ENCODE data around the gene ARHGDIB.

ARHGDIB gene

DNA sequence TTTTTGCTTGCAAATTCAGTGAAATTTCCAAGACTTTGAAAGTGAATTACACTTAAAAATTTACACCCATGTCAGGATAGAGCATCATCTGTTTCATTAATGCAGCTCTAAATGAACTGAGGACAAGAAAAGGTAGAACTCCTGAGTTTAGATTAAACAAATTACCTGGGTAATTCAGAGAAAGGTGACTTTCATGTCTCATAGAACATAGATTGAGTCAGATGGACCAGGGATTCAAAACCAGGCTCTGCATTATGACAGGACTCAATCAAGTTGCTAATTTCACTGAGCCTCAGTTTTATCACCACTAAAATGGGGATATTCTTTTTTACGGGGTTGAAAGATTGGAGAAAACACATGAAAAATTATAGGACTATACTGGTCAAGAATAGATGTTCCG, 4.5 kb downstream of the ARHGDIB start:
- Mint-ChIP-seq H3K9me3 (no peaks in the 10 kb centered on the region), H3K27ac (peak overlapping the region; percentile 74), H3K27me3 (no peaks in the 10 kb centered on the region), H3K4me1 (peaks cover 44 to 72% of the 10 kb centered on the region in 2 donors), H3K36me3 (peaks cover 10 to 20% of the 10 kb centered on the region in 2 donors), H3K4me3 (peak overlapping the region in 1 of 2 donors; percentile 45)
- DNase-seq (no peak), ATAC-seq (replicated peaks) (no peak)

DNA sequence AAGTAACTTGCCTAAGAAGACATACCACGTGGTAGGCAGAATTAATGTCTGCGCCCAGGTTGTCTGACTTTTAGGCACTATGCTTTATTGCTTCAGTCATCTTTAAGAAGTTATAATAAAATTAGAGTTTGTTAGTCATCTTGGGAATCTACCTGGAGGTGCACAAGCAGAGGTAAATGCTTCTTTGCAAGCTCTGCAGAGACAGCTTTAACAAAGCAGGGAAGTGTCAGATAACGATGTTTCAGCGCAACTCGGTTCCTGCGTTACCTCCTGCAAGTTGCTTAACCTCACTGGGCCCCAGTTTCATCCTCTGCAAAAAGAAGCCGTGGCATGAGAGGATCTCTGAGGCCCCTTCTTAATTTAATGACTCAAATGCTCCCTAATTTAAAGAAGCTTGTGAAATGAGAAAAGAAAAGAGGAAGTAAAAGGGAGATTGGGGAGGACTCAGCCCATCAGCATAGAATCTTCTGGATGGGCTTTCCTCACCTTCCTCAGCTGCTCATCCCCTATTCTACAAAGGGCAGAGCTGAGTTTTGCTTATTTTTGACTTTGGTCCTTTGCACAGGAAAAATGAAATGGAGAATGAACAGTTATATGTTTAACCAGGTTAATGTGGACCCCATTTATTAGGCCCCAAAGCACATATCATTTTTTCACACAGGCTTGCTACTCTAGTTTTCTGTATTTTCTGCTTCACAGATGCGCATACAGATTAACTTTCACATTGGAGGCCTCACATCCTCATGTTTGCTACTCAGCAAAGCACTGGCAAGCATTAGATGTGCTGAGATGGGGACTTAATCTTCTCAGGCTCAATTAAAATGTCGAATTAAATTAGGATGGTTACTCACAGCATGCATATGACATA, 5.1 kb downstream of the ARHGDIB start:
- Mint-ChIP-seq H3K27ac (peak overlapping the region; percentile 74), H3K4me3 (peak overlapping the region; percentile 22 to 45), H3K9me3 (no peaks in the 10 kb centered on the region), H3K36me3 (peaks cover 14 to 25% of the 10 kb centered on the region in 2 donors), H3K4me1 (peaks cover 50 to 78% of the 10 kb centered on the region in 2 donors), H3K27me3 (no peaks in the 10 kb centered on the region)
- ATAC-seq (replicated peaks): peak; percentile 49 to 53
- peak; percentile 44 for DNase-seq

DNA sequence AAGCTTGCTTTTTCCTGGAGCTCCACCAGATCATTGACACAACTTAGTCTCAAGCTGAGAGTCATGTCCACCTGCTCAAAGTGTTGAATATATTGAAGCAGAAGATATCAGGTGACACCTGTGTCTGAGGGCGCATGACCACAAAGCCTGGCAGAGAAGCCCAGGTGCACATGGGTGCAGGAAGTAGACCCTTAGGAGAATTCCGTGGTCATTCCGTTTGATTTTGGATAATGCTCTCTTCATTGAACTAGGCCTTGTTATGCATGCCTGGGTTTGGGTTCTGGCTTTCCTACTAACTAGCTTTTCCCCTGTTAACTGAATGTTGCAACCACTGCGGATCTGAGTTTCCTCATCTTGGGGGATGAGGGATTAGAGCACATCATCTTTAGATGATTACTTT, 7.1 kb downstream of the ARHGDIB start:
- Mint-ChIP-seq H3K27ac (peak overlapping the region; percentile 88), H3K36me3 (peaks cover 27 to 43% of the 10 kb centered on the region in 2 donors), H3K9me3 (no peaks in the 10 kb centered on the region), H3K4me1 (peaks cover 58 to 88% of the 10 kb centered on the region in 2 donors), H3K4me3 (peak overlapping the region; percentile 39 to 46), H3K27me3 (no peaks in the 10 kb centered on the region)
- ATAC-seq (replicated peaks) (no peak), DNase-seq (no peak)

DNA sequence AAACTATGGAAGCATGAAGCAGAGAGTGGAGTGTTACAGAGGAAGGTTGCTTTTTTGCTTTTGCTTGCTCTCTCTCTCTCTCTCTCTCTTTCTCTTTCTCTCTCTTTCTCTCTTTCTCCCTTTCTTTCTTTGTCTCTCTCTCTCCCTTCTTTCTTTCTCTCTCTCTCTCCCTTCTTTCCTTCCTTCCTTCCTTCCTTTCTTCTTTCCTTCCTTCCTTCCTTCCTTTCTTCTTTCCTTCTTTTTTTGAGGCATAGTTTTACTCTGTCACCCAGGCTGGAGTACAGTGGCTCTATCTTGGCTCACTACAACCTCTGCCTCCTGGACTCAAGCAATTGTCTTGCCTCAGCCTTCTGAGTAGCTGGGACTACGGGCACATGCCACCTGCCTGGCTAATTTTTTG, 7.6 kb downstream of the ARHGDIB start:
- Mint-ChIP-seq H3K4me3 (peak overlapping the region; percentile 31 to 46), H3K4me1 (peaks cover 57 to 88% of the 10 kb centered on the region in 2 donors), H3K27me3 (no peaks in the 10 kb centered on the region), H3K9me3 (no peaks in the 10 kb centered on the region), H3K36me3 (peaks cover 27 to 46% of the 10 kb centered on the region in 2 donors), H3K27ac (peak overlapping the region; percentile 88)
- ATAC-seq (replicated peaks) (no peak), DNase-seq (no peak)

DNA sequence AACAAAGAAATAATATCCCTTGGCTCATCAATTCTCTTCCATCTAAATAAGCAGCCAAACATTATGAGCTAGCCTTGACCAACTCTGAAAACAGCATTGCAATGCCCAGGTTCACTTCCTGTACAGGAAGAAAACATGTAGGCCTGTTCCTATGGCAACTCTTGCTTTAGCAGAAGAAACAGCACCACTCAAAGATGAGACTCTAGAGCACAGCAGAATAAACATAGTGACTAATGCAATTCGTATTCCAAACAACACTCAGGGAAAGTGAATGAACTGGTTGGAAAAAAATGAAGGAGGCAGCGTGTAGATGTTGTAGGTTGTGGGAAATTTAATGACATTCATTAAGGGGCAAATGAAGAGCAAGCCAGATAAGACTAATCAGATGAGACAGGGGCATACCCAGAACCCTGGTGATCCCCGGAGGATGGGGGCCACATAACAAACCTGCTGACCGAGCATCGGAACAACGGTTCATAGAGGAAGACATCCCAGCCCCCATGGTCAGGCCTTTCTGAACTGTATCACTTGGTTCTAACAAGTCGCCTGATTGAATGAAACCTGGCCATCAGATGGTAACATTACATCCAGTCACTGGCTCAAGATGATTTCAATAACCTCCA, 9.0 kb downstream of the ARHGDIB start:
- peaks cover 54 to 86% of the 10 kb centered on the region in 2 donors for H3K4me1 Mint-ChIP-seq
- DNase-seq: no peak
- peak overlapping the region; percentile 66 to 72 for H3K4me3 Mint-ChIP-seq
- H3K36me3 Mint-ChIP-seq: peaks cover 27 to 46% of the 10 kb centered on the region in 2 donors
- H3K9me3 Mint-ChIP-seq: no peaks in the 10 kb centered on the region
- ATAC-seq (replicated peaks): peak; percentile 62
- H3K27me3 Mint-ChIP-seq: no peaks in the 10 kb centered on the region
- H3K27ac Mint-ChIP-seq: peak overlapping the region; percentile 95

DNA sequence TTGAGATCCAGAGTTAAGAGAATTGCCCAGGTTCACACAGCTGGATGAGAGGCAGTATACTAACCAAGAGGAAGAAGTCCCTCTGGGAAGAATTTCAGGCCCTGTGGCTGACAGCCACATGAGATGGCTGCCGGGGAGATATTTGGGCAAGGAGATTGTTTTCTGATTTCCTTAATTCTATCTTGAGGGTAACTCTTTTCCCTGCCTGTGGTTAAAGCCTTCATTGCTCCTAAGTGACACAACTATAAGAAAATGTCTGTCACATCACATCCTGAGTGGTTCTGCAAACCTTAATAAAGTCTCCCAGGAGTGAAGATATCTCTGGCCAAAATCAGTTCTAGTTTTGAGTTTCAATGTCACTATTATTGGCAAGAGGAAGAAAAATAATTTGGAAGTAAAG, 9.6 kb downstream of the ARHGDIB start:
- peak overlapping the region in 1 of 2 donors; percentile 66 for H3K4me3 Mint-ChIP-seq
- H3K4me1 Mint-ChIP-seq: peaks cover 55 to 86% of the 10 kb centered on the region in 2 donors
- H3K36me3 Mint-ChIP-seq: peaks cover 32 to 52% of the 10 kb centered on the region in 2 donors
- DNase-seq (no peak), ATAC-seq (replicated peaks) (no peak)
- no peaks in the 10 kb centered on the region for H3K27me3 Mint-ChIP-seq
- peak overlapping the region; percentile 95 for H3K27ac Mint-ChIP-seq
- no peaks in the 10 kb centered on the region for H3K9me3 Mint-ChIP-seq

DNA sequence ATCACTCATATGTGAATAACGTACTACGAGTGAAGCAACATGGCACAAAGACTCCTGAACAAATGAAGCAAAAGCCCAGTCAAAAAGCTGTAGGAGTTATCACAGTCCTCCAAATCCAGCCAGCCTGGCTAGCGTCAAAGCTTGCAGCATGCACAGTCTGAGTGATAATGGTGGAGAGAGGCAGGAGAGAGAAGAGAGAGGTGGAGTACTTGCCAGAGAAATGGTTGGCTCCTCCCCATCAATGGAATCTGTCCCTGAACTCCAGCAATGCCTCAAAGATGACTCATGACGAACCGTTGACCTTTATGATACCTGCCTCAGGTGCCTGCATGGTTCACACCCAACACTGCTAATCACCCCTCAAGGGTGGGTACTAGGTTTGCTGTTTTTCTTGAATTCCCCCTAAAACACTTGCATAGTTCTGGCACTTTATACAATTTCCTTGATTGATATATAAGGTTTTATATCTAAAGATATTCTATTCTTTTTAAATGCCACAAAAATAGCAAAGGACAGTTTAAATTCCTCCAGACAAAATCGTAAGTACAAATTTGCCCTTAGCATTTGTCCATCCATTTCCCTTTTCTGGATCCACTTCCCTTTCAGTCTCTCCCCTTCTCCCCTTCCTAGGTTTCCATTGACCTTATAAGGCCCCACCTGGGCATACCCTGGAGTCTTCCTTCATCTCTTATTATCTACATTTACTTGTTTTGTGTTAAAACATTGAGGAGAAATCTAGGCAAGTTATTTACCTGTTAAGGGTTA, 10.2 kb downstream of the ARHGDIB start:
- Mint-ChIP-seq H3K27ac (peak overlapping the region; percentile 95), H3K27me3 (no peaks in the 10 kb centered on the region), H3K9me3 (no peaks in the 10 kb centered on the region), H3K4me3 (peak overlapping the region in 1 of 2 donors; percentile 60), H3K4me1 (peaks cover 55 to 86% of the 10 kb centered on the region in 2 donors), H3K36me3 (peaks cover 39 to 59% of the 10 kb centered on the region in 2 donors)
- ATAC-seq (replicated peaks) (no peak), DNase-seq (no peak)

DNA sequence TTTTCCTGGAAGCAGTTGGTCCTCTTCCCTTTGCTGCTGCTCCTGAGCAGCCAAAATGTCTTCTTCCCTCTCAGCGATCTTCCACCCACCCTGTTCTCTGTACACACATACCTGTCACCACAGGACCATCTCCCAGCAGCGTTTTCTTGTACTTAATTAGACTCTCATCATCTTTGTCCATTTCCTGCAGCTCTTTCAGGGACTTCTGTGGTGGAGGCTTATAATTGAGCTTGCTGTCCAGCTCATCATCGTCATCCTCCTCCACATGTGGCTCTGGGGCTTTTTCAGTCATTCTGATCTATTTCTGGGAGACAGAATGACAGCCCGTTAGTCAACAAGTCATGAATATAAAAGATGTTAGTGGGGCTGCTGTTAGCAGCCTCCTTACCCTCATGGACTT, 11.0 kb downstream of the ARHGDIB start:
- ATAC-seq (replicated peaks): peak in 1 of 2 donors; percentile 9

DNA sequence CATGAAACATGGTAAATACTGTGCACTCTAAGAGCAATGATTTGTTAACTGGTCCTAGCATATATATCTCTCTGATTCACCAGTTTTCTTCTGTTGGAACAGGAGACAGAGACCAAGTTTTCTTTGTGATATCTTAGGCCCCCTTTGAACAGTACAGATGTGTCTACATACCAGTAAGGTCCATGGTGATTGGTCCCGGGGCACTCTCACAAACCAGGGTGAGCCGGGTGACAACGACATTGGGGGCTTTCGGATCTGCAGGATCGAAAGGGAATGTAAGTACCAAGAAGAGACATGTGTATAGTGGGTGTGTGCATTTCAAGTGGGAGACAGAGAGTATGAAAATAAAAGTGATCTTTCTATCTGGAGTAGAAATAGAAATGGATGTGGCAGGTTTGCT, 11.8 kb downstream of the ARHGDIB start:
- H3K27me3 Mint-ChIP-seq: no peaks in the 10 kb centered on the region
- H3K27ac Mint-ChIP-seq: peak overlapping the region; percentile 99
- H3K4me1 Mint-ChIP-seq: peaks cover 57 to 93% of the 10 kb centered on the region in 2 donors
- peak overlapping the region; percentile 12 to 66 for H3K4me3 Mint-ChIP-seq
- H3K36me3 Mint-ChIP-seq: peaks cover 50 to 74% of the 10 kb centered on the region in 2 donors
- H3K9me3 Mint-ChIP-seq: no peaks in the 10 kb centered on the region
- no peak for DNase-seq
- ATAC-seq (replicated peaks): no peak

More for the DNA sequence above, 11.0 kb downstream of the ARHGDIB start:
- peaks cover 42 to 66% of the 10 kb centered on the region in 2 donors for H3K36me3 Mint-ChIP-seq
- peak overlapping the region; percentile 99 for H3K27ac Mint-ChIP-seq
- no peaks in the 10 kb centered on the region for H3K27me3 Mint-ChIP-seq
- H3K4me3 Mint-ChIP-seq: peak overlapping the region; percentile 12 to 66
- H3K4me1 Mint-ChIP-seq: peaks cover 58 to 86% of the 10 kb centered on the region in 2 donors
- no peak for DNase-seq
- H3K9me3 Mint-ChIP-seq: no peaks in the 10 kb centered on the region

DNA sequence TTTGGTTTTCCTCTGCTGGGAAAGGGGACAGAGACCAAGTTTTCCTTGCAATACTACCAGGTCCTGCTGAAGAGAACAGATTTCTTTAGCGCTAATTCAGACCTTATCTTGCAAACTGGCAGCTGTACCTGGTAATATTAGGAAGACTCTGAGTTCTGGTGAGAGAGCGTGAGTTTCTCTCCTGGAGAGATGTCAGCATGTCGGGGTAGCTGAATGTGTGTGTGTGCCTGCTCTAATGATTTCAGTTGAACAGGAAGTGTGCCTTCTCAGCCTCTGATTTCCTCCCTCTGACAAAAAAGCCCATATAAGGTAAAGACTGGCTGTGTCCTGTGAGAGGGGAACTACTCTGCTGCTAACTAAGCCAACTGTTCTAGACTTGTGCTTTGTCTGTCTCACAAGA, 12.7 kb downstream of the ARHGDIB start:
- Mint-ChIP-seq H3K4me3 (peak overlapping the region; percentile 80), H3K9me3 (no peaks in the 10 kb centered on the region)

DNA sequence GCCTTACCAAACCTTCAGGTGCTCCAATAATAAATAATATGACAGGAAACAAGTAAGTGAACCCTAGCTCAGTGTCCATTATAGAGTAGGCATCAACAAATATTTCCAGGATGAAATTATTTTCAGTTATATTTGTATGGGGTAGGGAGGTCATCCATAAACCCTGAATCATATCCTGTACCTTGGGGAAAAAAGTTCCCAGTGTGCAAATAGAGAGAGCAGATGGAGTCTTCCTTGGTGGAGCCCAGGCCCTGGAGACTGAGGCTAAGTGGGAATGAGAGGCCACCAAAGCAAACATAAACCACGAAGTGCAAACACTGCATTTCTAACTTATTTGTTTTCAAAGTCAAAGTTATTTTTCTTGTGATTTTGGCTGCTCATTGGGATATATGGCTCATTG, 14.5 kb downstream of the ARHGDIB start:
- Mint-ChIP-seq H3K4me1 (peaks cover 42 to 67% of the 10 kb centered on the region in 2 donors), H3K4me3 (no peak overlapping the region), H3K9me3 (no peaks in the 10 kb centered on the region)

More for the DNA sequence above, 12.7 kb downstream of the ARHGDIB start:
- ATAC-seq (replicated peaks) (peak; percentile 96 to 98), DNase-seq (peak; percentile 78)
- peak overlapping the region; percentile 99 for H3K27ac Mint-ChIP-seq
- H3K36me3 Mint-ChIP-seq: peaks cover 51 to 71% of the 10 kb centered on the region in 2 donors
- H3K27me3 Mint-ChIP-seq: no peaks in the 10 kb centered on the region
- peaks cover 50 to 85% of the 10 kb centered on the region in 2 donors for H3K4me1 Mint-ChIP-seq

DNA sequence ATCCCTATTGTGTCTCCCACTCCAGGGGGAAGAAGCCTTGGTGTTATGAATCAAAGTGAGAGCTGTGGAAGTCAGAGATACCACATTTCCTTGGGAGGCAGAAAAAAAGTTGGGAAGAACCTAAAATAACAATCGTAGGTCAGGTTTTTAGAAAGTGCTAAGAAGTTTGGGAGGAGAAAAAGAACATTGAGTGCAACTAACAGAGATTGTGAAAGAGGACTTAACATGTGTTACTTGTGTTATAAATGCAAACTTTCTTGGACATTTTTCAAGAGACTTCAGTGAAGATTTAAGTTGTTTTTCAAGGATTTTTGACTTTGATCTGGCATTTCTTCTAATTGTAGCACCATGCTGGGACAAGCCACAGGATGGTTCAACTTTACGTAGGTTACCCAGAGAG, 15.2 kb downstream of the ARHGDIB start:
- Mint-ChIP-seq H3K36me3 (peaks cover 59 to 79% of the 10 kb centered on the region in 2 donors), H3K4me3 (no peak overlapping the region), H3K27ac (peak overlapping the region; percentile 15), H3K9me3 (no peaks in the 10 kb centered on the region), H3K4me1 (peaks cover 37 to 60% of the 10 kb centered on the region in 2 donors), H3K27me3 (no peaks in the 10 kb centered on the region)
- no peak for DNase-seq
- no peak for ATAC-seq (replicated peaks)

More for the DNA sequence above, 14.5 kb downstream of the ARHGDIB start:
- DNase-seq: no peak
- no peak for ATAC-seq (replicated peaks)
- Mint-ChIP-seq H3K36me3 (peaks cover 62 to 80% of the 10 kb centered on the region in 2 donors), H3K27ac (peak overlapping the region; percentile 92), H3K27me3 (no peaks in the 10 kb centered on the region)

DNA sequence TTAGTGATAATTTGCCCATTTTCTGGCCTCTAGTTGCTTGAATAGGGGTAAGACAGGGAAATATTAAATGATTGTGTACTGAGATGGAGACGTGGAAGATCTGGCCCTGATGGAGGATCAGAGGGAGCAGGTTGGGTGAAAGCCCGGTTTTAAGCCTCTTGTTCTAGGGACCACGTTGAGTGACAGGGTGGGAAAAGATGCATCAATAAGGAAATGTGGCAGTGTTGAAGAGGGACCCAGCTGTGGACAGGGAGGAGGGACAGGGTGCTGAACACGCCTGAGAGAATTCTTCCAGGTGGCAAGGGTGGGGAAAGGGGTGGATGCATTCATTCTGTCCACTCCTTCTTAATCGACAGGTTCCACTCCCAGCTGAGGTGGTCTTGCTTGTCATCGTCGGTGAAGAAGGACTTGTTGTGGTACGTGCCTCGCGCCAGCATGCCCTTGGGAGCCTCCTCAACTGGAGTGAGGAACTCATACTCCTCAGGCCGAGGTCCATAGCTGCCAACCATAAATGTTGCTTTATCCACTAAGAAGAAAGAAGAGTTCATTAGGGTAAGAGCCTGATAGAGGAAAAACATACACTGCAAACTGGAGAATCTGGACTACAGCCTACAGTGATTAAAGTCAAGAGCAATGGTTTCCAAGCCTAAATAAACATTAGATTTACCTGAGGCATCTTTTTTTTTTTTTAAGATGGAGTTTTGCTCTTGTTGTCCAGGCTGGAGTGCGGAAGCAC, 19.0 kb downstream of the ARHGDIB start:
- ATAC-seq (replicated peaks) (no peak), DNase-seq (no peak)
- H3K36me3 Mint-ChIP-seq: peaks cover 57 to 72% of the 10 kb centered on the region in 2 donors
- peaks cover 0 to 4% of the 10 kb centered on the region in 2 donors for H3K9me3 Mint-ChIP-seq
- H3K4me1 Mint-ChIP-seq: peaks cover 27 to 58% of the 10 kb centered on the region in 2 donors
- H3K27me3 Mint-ChIP-seq: no peaks in the 10 kb centered on the region
- H3K4me3 Mint-ChIP-seq: no peak overlapping the region
- H3K27ac Mint-ChIP-seq: peak overlapping the region; percentile 11
